GM12892 (cell line): ENCODE results near the gene CTNNA3.

Experiments
- POLR2A ChIP-seq: IDR thresholded peaks from 2 replicates; pipeline ENCODE4 v1.6.1; 2011; ENCODE audit warnings: low read depth, low read length, control low read depth
- POLR2AphosphoS5 ChIP-seq: IDR thresholded peaks from 2 replicates; pipeline ENCODE4 v1.6.1; 2011; ENCODE audit warnings: low read depth, low read length, control low read depth
- TAF1 ChIP-seq: IDR thresholded peaks from 2 replicates; pipeline ENCODE4 v1.6.1; 2011; ENCODE audit warnings: low read depth, mild to moderate bottlenecking, control low read depth, low read length, borderline replicate concordance

DNA sequence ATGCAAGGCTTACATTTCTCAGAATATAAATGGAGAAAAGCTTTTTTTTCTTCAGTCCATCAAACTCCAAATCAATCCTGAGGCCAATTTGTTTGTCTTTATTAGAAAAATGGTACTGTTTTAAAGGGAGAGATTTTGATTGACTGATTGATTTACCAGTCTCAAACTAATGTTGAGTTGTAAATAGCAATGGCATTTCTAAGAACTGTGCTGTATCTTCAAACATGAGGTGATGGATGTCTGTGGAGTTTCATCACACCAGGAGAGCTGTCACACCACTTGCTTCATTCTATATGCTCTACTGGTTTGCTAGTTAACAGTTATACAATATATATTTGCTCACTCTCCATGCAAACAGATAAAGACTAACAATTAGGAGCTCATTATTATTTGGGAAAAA lies 809.1 kb downstream of the CTNNA3 start:
- TF ChIP-seq TAF1 (no peak), POLR2AphosphoS5 (no peak), POLR2A (no peak)
